Peyer's patch (tissue), 4 donors: ENCODE measurements around the gene METTL1.

Experiments
- POLR2A ChIP-seq, 2 donors: fragments of 450-650 bp; IDR thresholded peaks; one replicate each; pipeline ENCODE4 v1.5.1; 2017; ENCODE audit warnings: antibody characterized with exemption in 2 of 2, mild to moderate bottlenecking in 2 of 2, moderate library complexity in 2 of 2
- TF ChIP-seq, protein P1 (sequence below), 6 experiments: fragments of 450-650 bp in 4 of 6; fragments of 200-600 bp in 2 of 6; sonication (generic) in 1 of 6; IDR thresholded peaks; one replicate each; pipeline ENCODE4 v1.5.1; 2017 to 2019; ENCODE audit warnings: antibody characterized with exemption in 6 of 6, mild to moderate bottlenecking in 3 of 6, moderate library complexity in 1 of 6

DNA sequence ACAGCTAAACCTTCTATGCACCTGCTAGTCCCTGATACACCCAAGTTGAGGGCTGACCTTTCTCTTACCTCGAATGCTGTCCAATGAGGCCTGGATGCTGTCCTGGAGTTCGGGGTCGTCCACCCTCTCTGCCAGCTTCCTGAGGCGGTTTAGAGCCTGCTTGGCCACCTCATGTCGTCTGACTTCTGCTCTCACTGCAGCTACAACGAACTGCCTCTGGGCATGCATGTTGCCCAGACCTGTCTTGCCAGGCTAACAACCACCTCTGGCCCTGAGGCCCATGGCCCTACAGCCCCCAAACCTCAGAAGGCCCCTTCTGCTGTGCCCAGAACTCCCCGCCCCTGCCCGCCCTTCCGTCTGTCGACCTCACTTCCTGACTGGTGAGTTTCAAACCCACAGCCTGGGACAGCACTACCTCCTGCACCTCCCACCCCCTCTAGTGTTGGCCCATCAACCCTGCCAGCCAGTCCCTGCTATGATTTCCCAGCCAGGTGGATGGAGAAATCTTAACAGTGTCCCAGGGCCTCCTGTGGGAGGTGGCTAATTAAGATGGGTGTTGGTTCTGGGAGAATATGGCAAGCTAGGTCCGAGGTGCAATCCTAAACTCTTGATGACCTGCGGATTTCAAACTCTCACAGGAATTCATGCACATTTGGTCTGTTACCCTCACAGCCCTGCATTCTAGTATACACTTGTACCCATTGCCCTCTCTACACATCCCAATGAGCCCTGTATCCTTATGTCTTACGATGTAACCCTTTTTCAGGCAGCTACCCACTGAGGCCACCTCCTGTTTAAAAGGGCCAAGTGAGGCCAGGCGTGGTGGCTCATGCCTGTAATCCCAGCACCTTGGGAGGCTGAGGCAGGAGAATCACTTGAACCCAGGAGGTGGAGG, 29.8 kb downstream of the METTL1 start:
- TF ChIP-seq, protein P1, sequence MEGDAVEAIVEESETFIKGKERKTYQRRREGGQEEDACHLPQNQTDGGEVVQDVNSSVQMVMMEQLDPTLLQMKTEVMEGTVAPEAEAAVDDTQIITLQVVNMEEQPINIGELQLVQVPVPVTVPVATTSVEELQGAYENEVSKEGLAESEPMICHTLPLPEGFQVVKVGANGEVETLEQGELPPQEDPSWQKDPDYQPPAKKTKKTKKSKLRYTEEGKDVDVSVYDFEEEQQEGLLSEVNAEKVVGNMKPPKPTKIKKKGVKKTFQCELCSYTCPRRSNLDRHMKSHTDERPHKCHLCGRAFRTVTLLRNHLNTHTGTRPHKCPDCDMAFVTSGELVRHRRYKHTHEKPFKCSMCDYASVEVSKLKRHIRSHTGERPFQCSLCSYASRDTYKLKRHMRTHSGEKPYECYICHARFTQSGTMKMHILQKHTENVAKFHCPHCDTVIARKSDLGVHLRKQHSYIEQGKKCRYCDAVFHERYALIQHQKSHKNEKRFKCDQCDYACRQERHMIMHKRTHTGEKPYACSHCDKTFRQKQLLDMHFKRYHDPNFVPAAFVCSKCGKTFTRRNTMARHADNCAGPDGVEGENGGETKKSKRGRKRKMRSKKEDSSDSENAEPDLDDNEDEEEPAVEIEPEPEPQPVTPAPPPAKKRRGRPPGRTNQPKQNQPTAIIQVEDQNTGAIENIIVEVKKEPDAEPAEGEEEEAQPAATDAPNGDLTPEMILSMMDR (IDR thresholded peaks at IDR 0.05) = peak in 5 of 6 experiments; percentile 30 to 70 (median 38)
- no peak for TF ChIP-seq POLR2A (IDR thresholded peaks at IDR 0.05)
